ENCODE data around the gene DAPK1. TPM values are rescaled to one million over a fixed set of nuclear protein-coding genes. Genes with fewer than 3 reads are reported as not detected.

Gene DAPK1
- total RNA-seq, 4 donors from 2014 or later, result 14.5 to 28.3 (median 20.7) TPM

DNA sequence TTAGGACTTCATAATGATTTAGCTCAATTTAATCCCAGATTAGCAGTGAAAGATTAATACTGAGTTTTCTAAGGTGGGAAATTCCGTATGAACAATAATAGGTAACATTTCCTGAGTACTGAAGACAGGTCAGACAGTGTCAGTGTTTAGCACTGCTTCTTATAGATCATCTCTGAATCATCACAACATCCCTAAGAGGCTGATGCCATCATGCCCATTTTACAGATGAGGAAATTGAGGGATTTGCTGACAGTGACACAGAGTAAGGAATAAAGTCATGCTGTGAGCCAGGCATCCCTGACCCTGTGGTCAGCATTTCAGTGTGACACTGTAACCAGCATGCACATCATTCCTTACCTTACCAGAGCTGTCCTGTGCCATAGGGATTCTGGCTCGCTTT is 44.5 kb downstream of the DAPK1 start:
- no peak overlapping the region for H3K27ac ChIP-seq
- H3K27me3 ChIP-seq, result no peaks in the 10 kb centered on the region
- no peaks in the 10 kb centered on the region for H3K36me3 ChIP-seq
- no peaks in the 10 kb centered on the region for H3K4me1 ChIP-seq
- no peak overlapping the region for H3K4me3 ChIP-seq
- H3K9me3 ChIP-seq, result no peaks in the 10 kb centered on the region
- in situ Hi-C loops (cut with MboI; ENCODE audit: low pct_ligation_motif_present in 1 of 4, low pct_unique_long_range_greater_than_20kb in 1 of 4, low sequenced_read_pairs in 3 of 4), result no loop called here
- TF ChIP-seq EP300 (IDR thresholded peaks at IDR 0.05; ENCODE audit: low read depth) (no peak), POLR2AphosphoS5 (IDR thresholded peaks at IDR 0.05) (no peak), POLR2A (IDR thresholded peaks at IDR 0.05) (no peak)
- TF ChIP-seq, protein P1, sequence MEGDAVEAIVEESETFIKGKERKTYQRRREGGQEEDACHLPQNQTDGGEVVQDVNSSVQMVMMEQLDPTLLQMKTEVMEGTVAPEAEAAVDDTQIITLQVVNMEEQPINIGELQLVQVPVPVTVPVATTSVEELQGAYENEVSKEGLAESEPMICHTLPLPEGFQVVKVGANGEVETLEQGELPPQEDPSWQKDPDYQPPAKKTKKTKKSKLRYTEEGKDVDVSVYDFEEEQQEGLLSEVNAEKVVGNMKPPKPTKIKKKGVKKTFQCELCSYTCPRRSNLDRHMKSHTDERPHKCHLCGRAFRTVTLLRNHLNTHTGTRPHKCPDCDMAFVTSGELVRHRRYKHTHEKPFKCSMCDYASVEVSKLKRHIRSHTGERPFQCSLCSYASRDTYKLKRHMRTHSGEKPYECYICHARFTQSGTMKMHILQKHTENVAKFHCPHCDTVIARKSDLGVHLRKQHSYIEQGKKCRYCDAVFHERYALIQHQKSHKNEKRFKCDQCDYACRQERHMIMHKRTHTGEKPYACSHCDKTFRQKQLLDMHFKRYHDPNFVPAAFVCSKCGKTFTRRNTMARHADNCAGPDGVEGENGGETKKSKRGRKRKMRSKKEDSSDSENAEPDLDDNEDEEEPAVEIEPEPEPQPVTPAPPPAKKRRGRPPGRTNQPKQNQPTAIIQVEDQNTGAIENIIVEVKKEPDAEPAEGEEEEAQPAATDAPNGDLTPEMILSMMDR (IDR thresholded peaks at IDR 0.05), result no peak
- DNase-seq, result no peak
- intact Hi-C loops (cut with DNase I; ENCODE audit: low total_unique reads), result no loop called here
- WGBS, 2 donors (ENCODE audit: low coverage in 1 of 2), result 83 to 90% methylated on average over 1 to 2 of the region's 2 CpGs

DNA sequence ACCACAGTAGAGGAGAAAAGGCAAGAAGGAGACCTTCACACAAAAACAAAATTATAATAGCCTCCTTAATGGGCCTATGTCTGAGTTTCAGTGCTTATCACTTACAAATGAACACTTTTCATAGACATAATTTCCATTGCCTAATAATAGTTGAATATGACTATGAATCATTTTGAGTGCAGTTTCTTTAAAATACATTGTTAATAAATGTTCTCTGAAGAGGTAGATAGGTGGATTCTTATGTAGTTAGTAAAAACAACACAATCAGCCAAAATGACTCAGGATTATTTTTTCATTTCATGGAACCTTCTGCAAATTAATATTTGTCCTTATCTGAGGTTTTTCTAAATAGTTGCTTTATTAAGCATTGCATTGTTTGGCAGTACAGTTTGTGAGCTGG is 45.6 kb downstream of the DAPK1 start:
- no peak for DNase-seq
- H3K27ac ChIP-seq, result no peak overlapping the region
- H3K36me3 ChIP-seq, result no peaks in the 10 kb centered on the region
- no peaks in the 10 kb centered on the region for H3K4me1 ChIP-seq
- in situ Hi-C loops (cut with MboI; ENCODE audit: low pct_ligation_motif_present in 1 of 4, low pct_unique_long_range_greater_than_20kb in 1 of 4, low sequenced_read_pairs in 3 of 4) (no loop called here), intact Hi-C loops (cut with DNase I; ENCODE audit: low total_unique reads) (no loop called here)
- TF ChIP-seq, protein P1 (IDR thresholded peaks at IDR 0.05), result no peak
- TF ChIP-seq EP300 (IDR thresholded peaks at IDR 0.05; ENCODE audit: low read depth) (no peak), POLR2A (IDR thresholded peaks at IDR 0.05) (no peak), POLR2AphosphoS5 (IDR thresholded peaks at IDR 0.05) (no peak)
- no peak overlapping the region for H3K4me3 ChIP-seq
- no peaks in the 10 kb centered on the region for H3K27me3 ChIP-seq
- no peaks in the 10 kb centered on the region for H3K9me3 ChIP-seq

DNA sequence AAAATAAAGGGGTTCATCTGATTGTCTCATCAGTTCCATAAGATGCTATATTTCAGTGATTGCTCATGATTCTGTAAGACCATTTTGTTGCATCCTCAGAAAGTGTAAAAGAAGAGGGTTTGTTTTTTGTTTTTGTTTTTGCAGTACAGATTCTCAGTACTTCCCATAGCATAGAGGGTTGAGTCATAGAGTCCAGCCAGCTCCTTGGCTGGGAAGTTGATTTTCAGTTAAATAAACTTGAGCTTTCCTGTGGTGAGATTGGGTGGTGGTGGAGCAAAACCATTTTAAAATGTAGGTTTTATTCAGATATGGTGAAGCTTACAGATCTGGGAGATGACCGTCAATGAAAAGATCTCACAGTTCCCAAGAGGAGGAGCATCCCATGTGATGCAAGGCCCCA is 48.2 kb downstream of the DAPK1 start:
- peak overlapping the region in 1 of 4 donors; percentile 13 for H3K27ac ChIP-seq
- H3K36me3 ChIP-seq, result no peaks in the 10 kb centered on the region
- no peaks in the 10 kb centered on the region for H3K4me1 ChIP-seq
- 90 to 100% methylated on average over 1 of the region's 1 CpG for WGBS, 2 donors (ENCODE audit: low coverage in 1 of 2)
- H3K9me3 ChIP-seq, result no peaks in the 10 kb centered on the region
- H3K27me3 ChIP-seq, result no peaks in the 10 kb centered on the region
- intact Hi-C loops (cut with DNase I; ENCODE audit: low total_unique reads) (no loop called here), in situ Hi-C loops (cut with MboI; ENCODE audit: low pct_ligation_motif_present in 1 of 4, low pct_unique_long_range_greater_than_20kb in 1 of 4, low sequenced_read_pairs in 3 of 4) (no loop called here)
- no peak for DNase-seq
- TF ChIP-seq POLR2A (IDR thresholded peaks at IDR 0.05), result no peak
- no peak overlapping the region for H3K4me3 ChIP-seq

DNA sequence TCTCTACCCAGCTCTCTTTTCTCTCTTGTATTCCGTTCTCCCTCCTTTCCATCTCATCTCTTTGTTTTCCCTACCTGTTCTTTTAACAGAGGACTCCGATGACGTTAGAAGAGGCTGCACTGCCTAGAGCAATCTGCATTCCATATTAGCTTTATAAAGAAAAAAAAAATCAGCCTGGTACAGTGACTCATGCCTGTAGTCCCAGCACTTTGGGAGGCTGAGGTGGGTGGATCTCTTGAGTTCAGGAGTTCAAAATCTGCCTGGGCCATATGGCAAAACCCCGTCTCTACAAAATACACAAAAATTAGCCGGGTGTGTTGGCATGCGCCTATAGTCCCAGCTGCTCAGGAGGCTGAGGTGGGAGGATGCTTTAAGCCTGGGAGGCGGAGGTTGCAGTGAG is 49.0 kb downstream of the DAPK1 start:
- in situ Hi-C loops (cut with MboI; ENCODE audit: low pct_ligation_motif_present in 1 of 4, low pct_unique_long_range_greater_than_20kb in 1 of 4, low sequenced_read_pairs in 3 of 4), result no loop called here
- WGBS, 2 donors (ENCODE audit: low coverage in 1 of 2), result 50 to 71% methylated on average over 2 to 7 of the region's 7 CpGs

More for the DNA sequence above, 49.0 kb downstream of the DAPK1 start:
- no peaks in the 10 kb centered on the region for H3K27me3 ChIP-seq
- no peaks in the 10 kb centered on the region for H3K36me3 ChIP-seq
- intact Hi-C loops (cut with DNase I; ENCODE audit: low total_unique reads), result no loop called here
- no peak for TF ChIP-seq POLR2AphosphoS5 (IDR thresholded peaks at IDR 0.05)
- no peak for TF ChIP-seq POLR2A (IDR thresholded peaks at IDR 0.05)
- TF ChIP-seq EP300 (IDR thresholded peaks at IDR 0.05; ENCODE audit: low read depth), result no peak
- TF ChIP-seq, protein P1 (IDR thresholded peaks at IDR 0.05), result no peak
- H3K27ac ChIP-seq, result peak overlapping the region in 2 of 4 donors; percentile 3 to 13
- H3K9me3 ChIP-seq, result no peaks in the 10 kb centered on the region
- H3K4me1 ChIP-seq, result peaks cover 0 to 4% (median 0%) of the 10 kb centered on the region in 4 donors
- DNase-seq, result no peak
- H3K4me3 ChIP-seq, result no peak overlapping the region

Data from transverse colon (tissue), 4 donors.